OCI-LY7 (cell line): ENCODE results near the gene AHSP. TPM values are rescaled to one million over a fixed set of nuclear protein-coding genes. Genes with fewer than 3 reads are reported as not detected.
A peak's percentile ranks its signal among the peaks of the same experiment; 100 is the strongest.

Experiments used
- BruUV-seq: library from RNA; stranded (reverse); fragments of 400-500 nt; replicated peaks from 2 replicates; lab custom pipeline; 2021; lab: Mats Ljungman, UMichigan
- CTCF ChIA-PET: fragments of 300-600 bp; sonication (Branson Sonifier 250); formaldehyde crosslinking; loops from one replicate; lab custom pipeline; 2022; ENCODE audit warnings: antibody characterized with exemption; ENCODE audit not compliant: unreplicated experiment; lab: Charles Lee
- POLR2A ChIA-PET: fragments of 300-600 bp; sonication (Branson Sonifier 250); formaldehyde crosslinking; loops from one replicate; lab custom pipeline; 2022; ENCODE audit warnings: antibody characterized with exemption; lab: Charles Lee
- DNase-seq: peaks from one replicate; pipeline ENCODE4 v3.0.0-alpha.2; 2015; ENCODE audit warnings: low spot score
- H2AFZ ChIP-seq: fragments of 200-600 bp; sonication (generic), shearing (Covaris generic); 2 replicates; pipeline ENCODE4 v1.6.1; 2014; ENCODE audit warnings: mild to moderate bottlenecking, antibody characterized with exemption, low read length, moderate library complexity
- H3K27ac ChIP-seq: fragments of 200-600 bp; sonication (generic); 2 replicates; pipeline ENCODE4 v1.5.1; 2014; ENCODE audit warnings: mixed run types, low read depth, mild to moderate bottlenecking, moderate library complexity, low read length, inconsistent platforms; ENCODE audit not compliant: poor library complexity, severe bottlenecking
- H3K36me3 ChIP-seq: fragments of 200-600 bp; sonication (generic); 2 replicates; pipeline ENCODE4 v1.6.1; 2014; ENCODE audit warnings: mild to moderate bottlenecking, antibody characterized with exemption, low read length, moderate library complexity, mixed read lengths; ENCODE audit not compliant: insufficient read depth
- H3K4me1 ChIP-seq: fragments of 200-600 bp; sonication (generic); 2 replicates; pipeline ENCODE4 v1.5.1; 2014; ENCODE audit warnings: mild to moderate bottlenecking, low read length; ENCODE audit not compliant: insufficient read depth, poor library complexity, severe bottlenecking
- H3K4me2 ChIP-seq: fragments of 200-600 bp; sonication (generic); 2 replicates; pipeline ENCODE4 v1.6.1; 2014; ENCODE audit warnings: mild to moderate bottlenecking, low read length
- H3K4me3 ChIP-seq: fragments of 200-600 bp; sonication (generic); 2 replicates; pipeline ENCODE4 v1.5.1; 2014; ENCODE audit warnings: mild to moderate bottlenecking, low read depth, low read length; ENCODE audit not compliant: poor library complexity, severe bottlenecking
- H3K79me2 ChIP-seq: fragments of 200-600 bp; sonication (generic); 2 replicates; pipeline ENCODE4 v1.6.1; 2016; ENCODE audit warnings: low read depth, mild to moderate bottlenecking, low read length, moderate library complexity, mixed read lengths; ENCODE audit not compliant: insufficient read depth
- H3K9me2 ChIP-seq: fragments of 200-600 bp; sonication (generic); 2 replicates; pipeline ENCODE4 v1.6.1; 2016; ENCODE audit warnings: mild to moderate bottlenecking, low read length, mixed read lengths; ENCODE audit not compliant: insufficient read depth
- H3K9me3 ChIP-seq: fragments of 200-600 bp; sonication (generic); 2 replicates; pipeline ENCODE4 v1.6.1; 2014; ENCODE audit warnings: mild to moderate bottlenecking, mixed run types, low read length, mixed read lengths
- H4K20me1 ChIP-seq: fragments of 200-600 bp; sonication (generic); 2 replicates; pipeline ENCODE4 v1.6.1; 2014; ENCODE audit warnings: mild to moderate bottlenecking, antibody characterized with exemption, low read length, moderate library complexity, mixed read lengths; ENCODE audit not compliant: insufficient read depth
- CTCF ChIP-seq: fragments of 200-600 bp; sonication (generic); conservative IDR thresholded peaks from 2 replicates; pipeline ENCODE4 v1.5.1; 2014; ENCODE audit warnings: mild to moderate bottlenecking, antibody characterized with exemption, low read length, moderate library complexity, mixed read lengths
- EZH2phosphoT487 ChIP-seq: fragments of 200-600 bp; sonication (generic); IDR thresholded peaks from 2 replicates; pipeline ENCODE4 v1.6.1; 2018; ENCODE audit warnings: low read depth, borderline replicate concordance, mild to moderate bottlenecking, mixed run types, antibody characterized with exemption, low read length, moderate library complexity, mixed read lengths
- intact Hi-C: fragments of 100-400 bp; cut with micrococcal nuclease; formaldehyde crosslinking; loops from one replicate; pipeline ENCODE4 v1.10.0; 2022; ENCODE audit not compliant: unreplicated experiment
- total RNA-seq, 2 experiments: library from RNA; depleted of rRNA in 1 of 2; stranded (reverse); fragments of >200 nt in 1 of 2; shearing (Covaris generic) in 1 of 2; gene quantifications; 2 replicates each; pipeline ENCODE4 v1.2.3, GENCODE V29; 2014 to 2022

Gene AHSP
- total RNA-seq, 2 experiments from 2014 or later, result not detected

- intact Hi-C loops, result no loop called here
- Histone ChIP-seq H3K4me3 (no peak overlapping the region), H3K9me2 (no peaks in the 10 kb centered on the region), H2AFZ (no peak overlapping the region), H3K36me3 (no peaks in the 10 kb centered on the region), H3K4me2 (peak overlapping the region; percentile 49; the same call in 1 of the 2 replicates), H3K4me1 (peaks cover 4% of the 10 kb centered on the region), H3K27ac (no peak overlapping the region), H3K9me3 (no peaks in the 10 kb centered on the region), H3K79me2 (no peaks in the 10 kb centered on the region), H4K20me1 (no peaks in the 10 kb centered on the region)
- DNase-seq, result no peak
- POLR2A ChIA-PET, result no interaction called here
- CTCF ChIA-PET, result no interaction called here
- TF ChIP-seq CTCF (no peak), EZH2phosphoT487 (no peak)
- no TSS peak for BruUV-seq
Observed at GRCh38 chr16:31488468-31489297, 39.0 kb upstream of the AHSP start.

GRCh38 chr16:31489298-31489564 lies 38.5 kb upstream of the AHSP start:
- DNase-seq, result no peak
- POLR2A ChIA-PET, result no interaction called here
- BruUV-seq, result no TSS peak

More at GRCh38 chr16:31489298-31489564, 38.5 kb upstream of the AHSP start:
- no peaks in the 10 kb centered on the region for H3K9me3 ChIP-seq
- H3K4me3 ChIP-seq, result no peak overlapping the region
- CTCF ChIA-PET, result no interaction called here
- H3K36me3 ChIP-seq, result no peaks in the 10 kb centered on the region
- H3K4me2 ChIP-seq, result no peak overlapping the region
- H3K9me2 ChIP-seq, result no peaks in the 10 kb centered on the region
- no peak for TF ChIP-seq EZH2phosphoT487
- TF ChIP-seq CTCF, result no peak
- no peaks in the 10 kb centered on the region for H3K79me2 ChIP-seq
- H3K4me1 ChIP-seq, result peaks cover 4% of the 10 kb centered on the region
- no peaks in the 10 kb centered on the region for H4K20me1 ChIP-seq
- H2AFZ ChIP-seq, result no peak overlapping the region
- no peak overlapping the region for H3K27ac ChIP-seq
- intact Hi-C loops, result no loop called here
